GM19043 (cell line): ENCODE measurements around the gene PTTG1.
"Not testable (repeated sequence)": the region's sequence is repeated elsewhere in the genome, so short reads cannot be mapped to it uniquely, and the experiment has no call there.

Experiments
- ATAC-seq: cut with Tn5 transposase; IDR thresholded peaks from one replicate; pipeline ENCODE4 v1.9.1; 2021; ENCODE audit warnings: low read depth; ENCODE audit not compliant: unreplicated experiment

Gene PTTG1

GRCh38 chr5:160419458-160420330 is 2.0 kb upstream of the PTTG1 start:
- ATAC-seq = peak; percentile 30

GRCh38 chr5:160420331-160420610 is 1.4 kb upstream of the PTTG1 start:
- ATAC-seq = no peak

GRCh38 chr5:160423099-160423498 is 1.4 kb downstream of the PTTG1 start:
- no peak for ATAC-seq

- ATAC-seq = no peak
Measured at GRCh38 chr5:160427607-160428006, 6.0 kb downstream of the PTTG1 start.

DNA sequence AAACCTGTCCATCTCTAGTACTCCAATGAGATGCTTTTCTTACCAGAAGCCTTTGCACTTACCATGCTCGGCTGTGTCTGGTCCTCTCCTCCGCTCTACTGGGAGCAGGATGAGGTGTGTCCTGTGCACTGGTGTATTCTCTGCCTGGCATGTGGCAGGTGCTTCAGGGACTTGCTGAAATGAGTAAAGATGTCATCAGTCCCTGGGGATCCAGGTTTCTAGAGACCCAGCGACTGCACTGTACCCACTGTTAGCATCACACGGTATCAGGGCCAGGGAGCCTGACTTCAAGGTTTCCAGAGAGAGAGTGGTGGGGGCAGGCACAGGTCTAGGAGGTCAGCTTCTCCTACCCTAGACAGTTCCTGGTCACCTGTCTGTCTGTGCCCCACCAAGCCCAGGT is 10.5 kb downstream of the PTTG1 start:
- no peak for ATAC-seq

- no peak for ATAC-seq
Measured at GRCh38 chr5:160432787-160433186, 11.1 kb downstream of the PTTG1 start.

DNA sequence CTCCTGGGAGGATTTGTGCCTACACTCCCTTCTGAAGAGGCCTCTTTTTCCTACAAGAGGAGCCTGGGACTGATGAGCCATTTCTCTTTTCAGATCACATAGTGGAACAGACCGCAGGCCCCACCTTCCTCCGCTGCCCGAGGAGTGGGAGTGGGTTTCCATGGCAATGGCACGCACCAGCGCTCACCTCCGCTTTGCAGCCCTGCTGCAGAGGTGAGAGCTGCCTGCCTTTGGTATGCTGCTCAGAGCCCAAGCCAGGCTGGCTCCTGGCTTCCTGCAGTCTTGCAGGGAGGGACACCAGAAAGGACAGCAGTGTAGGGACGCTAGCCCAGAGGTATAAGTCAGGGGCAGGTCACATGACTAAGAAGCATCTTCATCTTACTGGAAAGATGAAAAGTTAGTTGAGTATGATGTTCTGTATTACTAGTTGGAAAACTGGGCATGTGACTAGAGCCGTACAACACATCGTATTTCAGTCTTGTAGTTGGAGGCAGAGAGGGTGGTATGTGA is 12.4 kb downstream of the PTTG1 start:
- ATAC-seq = peak; percentile 74

DNA sequence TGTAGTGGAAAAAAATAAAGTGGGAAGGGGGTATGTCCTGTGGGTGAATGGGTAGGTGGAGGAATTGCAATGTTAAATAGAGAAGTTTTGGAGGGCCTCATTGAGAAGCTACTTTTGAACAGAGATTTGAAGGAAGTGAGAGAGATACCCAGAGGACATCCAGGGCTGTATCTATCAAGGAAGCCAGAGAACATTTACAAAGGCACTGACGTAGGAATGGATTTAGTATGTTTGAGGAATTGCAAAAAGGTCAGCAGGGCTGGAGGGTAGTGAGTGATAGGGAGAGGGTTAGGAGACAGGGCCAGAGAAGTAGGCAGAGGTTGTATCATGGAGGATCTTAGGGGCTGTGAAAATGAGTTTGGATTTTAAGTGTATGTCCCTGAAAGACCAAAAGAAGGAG is 13.9 kb downstream of the PTTG1 start:
- ATAC-seq = no peak

DNA sequence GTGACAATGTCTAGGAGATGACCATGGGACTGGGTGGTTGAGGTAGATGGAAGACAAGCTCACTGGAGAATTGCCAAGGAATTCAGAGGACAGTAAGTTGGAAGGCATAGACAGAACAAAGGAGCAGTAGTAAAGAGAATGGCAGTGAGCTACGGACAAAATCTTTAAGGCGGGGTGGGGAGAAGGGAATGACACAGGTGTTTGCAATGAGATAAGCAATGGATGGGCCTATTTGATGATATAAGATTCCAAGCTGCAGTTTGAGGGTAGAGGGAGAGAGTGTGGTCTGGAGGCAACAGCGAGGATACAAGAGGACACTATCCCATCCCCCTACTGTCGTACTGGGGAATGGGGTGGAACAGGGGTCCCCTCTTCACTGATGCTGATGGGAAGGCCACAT is 14.4 kb downstream of the PTTG1 start:
- no peak for ATAC-seq

DNA sequence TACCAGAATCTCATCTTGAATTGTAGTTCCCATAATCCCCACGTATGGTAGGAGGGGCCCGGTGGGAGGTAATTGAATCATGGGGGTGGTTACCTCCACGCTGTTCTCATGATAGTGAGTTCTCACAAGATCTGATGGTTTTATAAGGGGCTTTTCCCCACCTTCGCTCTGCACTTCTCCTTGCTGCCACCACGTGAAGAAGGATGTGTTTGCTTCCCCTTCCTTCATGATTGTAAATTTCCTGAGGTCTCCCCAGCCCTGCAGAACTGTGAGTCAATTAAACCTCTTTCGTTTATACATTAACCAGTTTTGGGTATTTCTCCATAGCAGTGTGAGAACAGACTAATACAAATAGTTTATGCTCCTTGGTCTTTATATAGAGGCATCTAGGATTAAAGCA is 15.0 kb downstream of the PTTG1 start:
- ATAC-seq = not testable (repeated sequence)

DNA sequence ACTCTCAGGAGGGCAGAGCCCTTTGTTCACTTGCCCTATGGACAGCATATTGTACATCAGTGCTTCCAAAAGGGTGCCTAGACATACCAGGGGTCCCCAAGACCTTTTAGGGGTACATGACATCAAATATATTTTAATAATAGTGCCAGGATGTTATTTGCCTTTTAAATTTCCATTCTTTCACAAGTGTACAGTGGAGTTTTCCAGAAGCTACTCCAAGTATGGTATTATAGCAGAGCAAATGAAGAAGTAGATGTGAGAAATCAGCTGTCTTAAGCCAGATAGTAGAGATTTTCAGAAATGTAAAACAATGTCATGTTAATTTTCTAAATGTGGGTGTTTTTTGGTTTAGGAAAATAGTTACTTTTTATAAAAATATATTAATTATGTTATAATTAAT is 15.6 kb downstream of the PTTG1 start:
- no peak for ATAC-seq

DNA sequence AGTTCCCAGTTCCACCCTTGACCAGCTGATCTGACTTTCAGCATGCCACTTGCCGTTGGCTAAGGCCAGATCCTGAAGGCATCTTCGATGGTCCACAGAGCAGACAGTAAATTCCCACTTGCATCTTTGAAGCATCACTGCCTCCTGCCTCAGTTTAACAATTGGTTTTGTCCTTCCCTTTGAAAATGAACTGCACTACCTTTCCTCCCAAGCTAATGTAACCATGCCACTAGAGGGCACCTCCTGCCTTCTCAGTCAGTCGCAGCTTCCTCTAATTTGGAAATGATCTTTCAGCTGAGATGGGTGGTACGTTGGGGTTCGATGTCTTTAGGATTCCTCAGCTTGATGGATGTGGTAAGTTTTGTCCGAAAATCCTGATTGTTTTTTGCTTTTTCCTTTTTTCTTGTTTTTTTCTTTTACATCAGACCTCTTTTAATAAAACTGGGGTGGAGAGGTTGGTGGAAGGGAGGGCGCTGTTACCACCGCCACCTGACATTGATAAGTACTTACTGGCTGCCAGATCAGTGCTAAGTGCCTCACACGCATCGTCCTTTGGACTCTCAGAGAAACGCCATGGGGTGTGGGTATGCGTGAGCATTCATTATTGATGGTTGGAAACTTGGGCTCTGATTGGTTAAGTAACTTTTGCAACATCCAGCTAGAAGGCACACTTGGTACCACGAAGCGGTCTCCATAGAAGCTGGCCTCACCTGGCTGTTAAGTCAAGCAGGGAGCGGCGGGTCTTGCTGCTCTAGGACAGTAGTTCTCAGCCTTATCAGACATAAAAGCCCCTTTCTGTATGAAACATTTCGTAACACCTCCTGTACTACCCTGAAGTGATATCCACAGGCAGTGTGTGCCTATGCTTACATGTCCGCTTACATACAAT is 16.9 kb downstream of the PTTG1 start:
- ATAC-seq = peak; percentile 26

GRCh38 chr5:160439205-160439600 is 17.5 kb downstream of the PTTG1 start:
- ATAC-seq = peak; percentile 46

GRCh38 chr5:160441311-160441781 is 19.7 kb downstream of the PTTG1 start:
- ATAC-seq = peak; percentile 18

DNA sequence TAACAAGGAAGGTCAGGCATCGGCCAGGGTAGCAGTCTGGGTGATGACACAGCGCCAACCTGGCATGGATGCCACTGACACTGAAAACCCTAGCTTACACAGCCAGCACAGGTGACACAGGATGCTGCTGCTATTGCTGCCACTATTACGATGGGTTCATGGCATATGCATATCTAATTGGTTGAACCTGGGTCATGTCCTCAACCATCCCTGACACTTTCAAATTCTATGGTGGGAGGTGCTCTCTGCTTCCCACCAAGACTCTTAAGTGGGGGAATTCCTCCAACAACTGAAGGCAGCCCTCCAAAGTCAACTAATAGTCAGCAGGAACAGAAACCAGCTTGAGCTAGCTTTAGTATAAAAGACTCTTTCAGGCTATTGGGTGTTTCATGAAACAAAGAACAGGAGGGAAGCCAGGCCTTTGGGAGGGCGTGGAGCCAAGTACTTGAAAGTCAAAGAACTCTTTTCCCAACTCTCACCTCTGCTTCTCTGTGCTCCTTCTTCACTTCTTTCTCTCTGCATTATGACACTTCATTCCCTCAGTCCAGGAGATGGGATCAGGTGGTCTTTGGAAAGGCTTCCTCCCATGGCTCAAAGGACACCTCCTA is 21.3 kb downstream of the PTTG1 start:
- ATAC-seq = no peak

GRCh38 chr5:160444407-160444806 is 22.8 kb downstream of the PTTG1 start:
- no peak for ATAC-seq

DNA sequence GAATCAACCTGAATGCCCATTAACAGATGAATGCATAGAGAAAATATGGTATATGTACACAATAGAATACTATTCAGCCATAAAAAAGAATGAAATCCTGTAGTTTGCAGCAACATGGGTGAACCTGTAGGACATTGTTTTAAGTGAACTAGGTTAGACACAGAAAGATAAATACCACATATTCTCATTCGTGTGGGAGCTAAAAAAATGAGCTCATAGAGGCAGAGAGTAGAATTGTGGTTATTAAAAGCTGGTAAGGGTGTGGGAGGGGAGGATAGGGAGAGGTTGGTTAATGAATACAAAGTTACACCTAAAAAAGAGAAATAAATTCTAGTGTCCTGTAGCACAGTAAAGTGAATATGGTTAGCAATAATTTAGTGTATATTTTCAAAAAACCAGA is 23.5 kb downstream of the PTTG1 start:
- ATAC-seq = no peak

DNA sequence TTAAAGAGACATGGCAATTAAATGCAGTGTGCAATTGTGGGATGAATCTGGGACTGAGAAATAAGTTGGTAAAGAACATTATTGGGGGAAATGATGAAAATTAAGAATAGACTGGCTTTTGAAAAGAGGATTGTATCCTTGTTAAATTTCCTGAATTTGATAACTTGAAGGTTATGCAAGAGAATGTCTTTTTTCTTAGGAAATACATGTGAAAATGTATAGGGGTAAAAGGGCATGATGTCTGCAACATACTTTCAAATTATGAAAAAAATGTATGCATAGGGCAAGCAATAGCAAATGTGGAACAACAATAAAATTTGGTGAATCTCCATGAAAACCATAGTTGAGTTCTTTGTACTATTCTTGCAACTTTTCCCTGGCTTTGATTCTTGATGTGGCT is 24.1 kb downstream of the PTTG1 start:
- ATAC-seq = no peak

DNA sequence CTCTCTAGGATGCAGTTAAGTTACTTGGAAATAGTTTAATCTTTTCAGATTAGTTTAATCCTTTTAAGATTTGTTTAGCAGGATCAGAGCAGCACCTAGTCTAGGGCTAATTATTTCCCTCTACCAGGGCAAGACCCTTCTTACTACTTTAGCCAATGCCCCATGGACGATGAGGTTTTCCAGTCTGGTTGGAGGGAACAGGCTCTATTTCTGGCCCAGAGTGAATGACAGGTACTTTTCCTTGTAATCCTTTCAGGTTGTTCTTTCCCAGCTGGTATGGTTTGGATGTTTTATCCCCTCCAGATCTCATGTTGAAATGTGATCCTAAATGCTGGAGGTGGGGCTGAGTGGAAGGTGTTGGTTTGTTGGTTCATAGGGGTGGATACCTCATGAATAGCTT is 27.2 kb downstream of the PTTG1 start:
- no peak for ATAC-seq

- ATAC-seq = no peak
Measured at GRCh38 chr5:160449458-160449857, 27.8 kb downstream of the PTTG1 start.
